RWPE2 (cell line): ENCODE results near the gene TECPR2.

Experiments
- ATAC-seq: fragments of 200-7000 bp; cut with Tn5 transposase; 3 replicates; pipeline ENCODE4 v1.9.1; 2021; ENCODE audit warnings: low read depth
- DNase-seq: peaks from one replicate; pipeline ENCODE4 v3.0.0-alpha.2; 2020; ENCODE audit warnings: low spot score
- H3K27ac ChIP-seq: fragments of 450-650 bp; 2 replicates; pipeline ENCODE4 v1.5.1; 2017; ENCODE audit warnings: mild to moderate bottlenecking; ENCODE audit not compliant: poor library complexity, severe bottlenecking
- H3K27me3 ChIP-seq: fragments of 250-450 bp; sonication (Bioruptor Pico); 2 replicates; pipeline ENCODE4 v1.5.1; 2021; ENCODE audit warnings: mild to moderate bottlenecking, moderate library complexity; ENCODE audit not compliant: insufficient read depth, poor library complexity, severe bottlenecking
- H3K36me3 ChIP-seq: fragments of 250-450 bp; sonication (Bioruptor Pico); 2 replicates; pipeline ENCODE4 v1.5.1; 2020; ENCODE audit warnings: low read depth, mild to moderate bottlenecking, moderate library complexity
- H3K4me1 ChIP-seq: fragments of 250-450 bp; sonication (Bioruptor Pico); 2 replicates; pipeline ENCODE4 v1.5.1; 2021; ENCODE audit warnings: mild to moderate bottlenecking, moderate library complexity; ENCODE audit not compliant: insufficient read depth, poor library complexity, severe bottlenecking
- H3K4me3 ChIP-seq: fragments of 250-450 bp; sonication (Bioruptor Pico); 2 replicates; pipeline ENCODE4 v1.5.1; 2021; ENCODE audit warnings: mild to moderate bottlenecking, moderate library complexity; ENCODE audit not compliant: severe bottlenecking
- H3K9me3 ChIP-seq: fragments of 250-450 bp; sonication (Bioruptor Pico); 2 replicates; pipeline ENCODE4 v1.5.1; 2021; ENCODE audit warnings: mild to moderate bottlenecking, moderate library complexity; ENCODE audit not compliant: severe bottlenecking
- TF ChIP-seq, protein P1 (sequence below): fragments of 450-650 bp; IDR thresholded peaks from one replicate; pipeline ENCODE4 v1.5.1; 2017; ENCODE audit warnings: mild to moderate bottlenecking, moderate library complexity; ENCODE audit not compliant: poor library complexity, severe bottlenecking

TECPR2 gene

DNA sequence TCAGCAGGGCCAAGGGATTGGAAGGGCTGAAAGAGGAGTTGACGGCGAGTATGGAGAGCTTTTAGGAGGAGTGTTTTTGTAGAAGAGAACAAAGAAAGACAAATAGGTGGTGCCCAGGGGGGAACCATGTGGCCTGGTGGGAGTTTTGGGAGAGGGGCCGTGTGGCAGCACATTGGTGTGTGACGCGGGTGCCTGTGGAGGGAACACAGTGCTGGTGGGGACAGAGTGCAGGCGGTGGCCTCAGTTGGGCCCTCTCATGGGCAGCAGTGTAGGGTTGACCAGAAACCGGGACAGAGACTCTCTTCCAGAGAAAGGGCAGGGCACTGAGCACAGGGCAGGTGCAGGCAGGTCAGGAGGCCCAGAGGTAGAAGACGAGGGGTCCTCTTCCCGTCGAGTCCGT, 56.5 kb downstream of the TECPR2 start:
- H3K27me3 ChIP-seq: no peaks in the 10 kb centered on the region
- no peaks in the 10 kb centered on the region for H3K4me1 ChIP-seq
- no peak for ATAC-seq
- H3K36me3 ChIP-seq: peaks cover 2% of the 10 kb centered on the region; the same call in 1 of the 2 replicates
- DNase-seq: no peak
- H3K27ac ChIP-seq: no peak overlapping the region
- no peaks in the 10 kb centered on the region for H3K9me3 ChIP-seq
- TF ChIP-seq, protein P1, sequence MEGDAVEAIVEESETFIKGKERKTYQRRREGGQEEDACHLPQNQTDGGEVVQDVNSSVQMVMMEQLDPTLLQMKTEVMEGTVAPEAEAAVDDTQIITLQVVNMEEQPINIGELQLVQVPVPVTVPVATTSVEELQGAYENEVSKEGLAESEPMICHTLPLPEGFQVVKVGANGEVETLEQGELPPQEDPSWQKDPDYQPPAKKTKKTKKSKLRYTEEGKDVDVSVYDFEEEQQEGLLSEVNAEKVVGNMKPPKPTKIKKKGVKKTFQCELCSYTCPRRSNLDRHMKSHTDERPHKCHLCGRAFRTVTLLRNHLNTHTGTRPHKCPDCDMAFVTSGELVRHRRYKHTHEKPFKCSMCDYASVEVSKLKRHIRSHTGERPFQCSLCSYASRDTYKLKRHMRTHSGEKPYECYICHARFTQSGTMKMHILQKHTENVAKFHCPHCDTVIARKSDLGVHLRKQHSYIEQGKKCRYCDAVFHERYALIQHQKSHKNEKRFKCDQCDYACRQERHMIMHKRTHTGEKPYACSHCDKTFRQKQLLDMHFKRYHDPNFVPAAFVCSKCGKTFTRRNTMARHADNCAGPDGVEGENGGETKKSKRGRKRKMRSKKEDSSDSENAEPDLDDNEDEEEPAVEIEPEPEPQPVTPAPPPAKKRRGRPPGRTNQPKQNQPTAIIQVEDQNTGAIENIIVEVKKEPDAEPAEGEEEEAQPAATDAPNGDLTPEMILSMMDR: no peak
- H3K4me3 ChIP-seq: no peak overlapping the region

- Histone ChIP-seq H3K4me3 (no peak overlapping the region), H3K27me3 (no peaks in the 10 kb centered on the region), H3K27ac (no peak overlapping the region), H3K4me1 (no peaks in the 10 kb centered on the region), H3K36me3 (no peaks in the 10 kb centered on the region), H3K9me3 (no peaks in the 10 kb centered on the region)
- ATAC-seq (no peak), DNase-seq (no peak)
- TF ChIP-seq, protein P1: no peak
These were observed 57.0 kb downstream of the TECPR2 start for GRCh38 chr14:102419716-102420115.

- Histone ChIP-seq H3K27ac (no peak overlapping the region), H3K36me3 (peaks cover 11% of the 10 kb centered on the region), H3K4me1 (no peaks in the 10 kb centered on the region), H3K4me3 (no peak overlapping the region), H3K9me3 (no peaks in the 10 kb centered on the region), H3K27me3 (no peaks in the 10 kb centered on the region)
- TF ChIP-seq, protein P1: no peak
- ATAC-seq (no peak), DNase-seq (no peak)
These were observed 58.8 kb downstream of the TECPR2 start for GRCh38 chr14:102421411-102422057.

DNA sequence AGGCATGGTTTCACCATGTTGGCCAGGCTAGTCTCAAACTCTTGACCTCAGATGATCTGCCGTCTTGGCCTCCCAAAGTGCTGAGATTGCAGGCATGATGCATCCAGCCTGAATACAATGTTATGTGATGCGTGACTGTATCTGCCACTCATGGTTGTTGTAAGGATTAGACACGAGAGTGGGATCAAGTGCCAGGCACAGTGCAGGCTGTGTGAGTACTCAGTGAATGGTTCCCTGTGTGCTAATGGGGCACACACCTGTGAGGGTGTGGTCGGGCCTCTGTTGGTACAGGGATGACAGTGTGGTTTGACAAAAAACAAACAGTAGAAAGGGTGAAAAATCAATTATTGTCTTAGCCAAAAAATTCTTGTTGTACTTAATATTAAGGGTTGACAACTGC, 61.8 kb downstream of the TECPR2 start:
- Histone ChIP-seq H3K9me3 (no peaks in the 10 kb centered on the region), H3K36me3 (peaks cover 22% of the 10 kb centered on the region), H3K4me1 (no peaks in the 10 kb centered on the region), H3K27me3 (no peaks in the 10 kb centered on the region), H3K27ac (no peak overlapping the region), H3K4me3 (no peak overlapping the region)
- TF ChIP-seq, protein P1: no peak
- no peak for DNase-seq
- no peak for ATAC-seq

DNA sequence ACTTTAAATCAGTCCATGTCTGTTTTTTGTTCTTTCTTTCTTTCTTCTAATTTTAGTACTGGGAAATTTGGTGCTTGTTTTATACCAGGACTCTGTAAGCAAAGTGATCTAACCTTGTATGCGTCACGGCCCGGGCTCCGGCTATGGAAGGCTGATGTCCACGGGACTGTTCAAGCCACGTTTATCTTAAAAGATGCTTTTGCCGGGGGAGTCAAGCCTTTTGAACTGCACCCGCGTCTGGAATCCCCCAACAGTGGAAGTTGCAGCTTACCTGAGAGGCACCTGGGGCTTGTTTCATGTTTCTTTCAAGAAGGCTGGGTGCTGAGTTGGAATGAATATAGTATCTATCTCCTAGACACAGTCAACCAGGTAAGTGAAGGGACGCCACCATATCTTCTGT, 62.2 kb downstream of the TECPR2 start:
- no peaks in the 10 kb centered on the region for H3K9me3 ChIP-seq
- ATAC-seq: no peak
- DNase-seq: no peak
- no peak overlapping the region for H3K27ac ChIP-seq
- TF ChIP-seq, protein P1: no peak
- H3K27me3 ChIP-seq: no peaks in the 10 kb centered on the region
- H3K4me3 ChIP-seq: no peak overlapping the region
- peaks cover 22% of the 10 kb centered on the region for H3K36me3 ChIP-seq
- no peaks in the 10 kb centered on the region for H3K4me1 ChIP-seq
